ENCODE results near the gene RAD17.

- TF ChIP-seq, protein P1, sequence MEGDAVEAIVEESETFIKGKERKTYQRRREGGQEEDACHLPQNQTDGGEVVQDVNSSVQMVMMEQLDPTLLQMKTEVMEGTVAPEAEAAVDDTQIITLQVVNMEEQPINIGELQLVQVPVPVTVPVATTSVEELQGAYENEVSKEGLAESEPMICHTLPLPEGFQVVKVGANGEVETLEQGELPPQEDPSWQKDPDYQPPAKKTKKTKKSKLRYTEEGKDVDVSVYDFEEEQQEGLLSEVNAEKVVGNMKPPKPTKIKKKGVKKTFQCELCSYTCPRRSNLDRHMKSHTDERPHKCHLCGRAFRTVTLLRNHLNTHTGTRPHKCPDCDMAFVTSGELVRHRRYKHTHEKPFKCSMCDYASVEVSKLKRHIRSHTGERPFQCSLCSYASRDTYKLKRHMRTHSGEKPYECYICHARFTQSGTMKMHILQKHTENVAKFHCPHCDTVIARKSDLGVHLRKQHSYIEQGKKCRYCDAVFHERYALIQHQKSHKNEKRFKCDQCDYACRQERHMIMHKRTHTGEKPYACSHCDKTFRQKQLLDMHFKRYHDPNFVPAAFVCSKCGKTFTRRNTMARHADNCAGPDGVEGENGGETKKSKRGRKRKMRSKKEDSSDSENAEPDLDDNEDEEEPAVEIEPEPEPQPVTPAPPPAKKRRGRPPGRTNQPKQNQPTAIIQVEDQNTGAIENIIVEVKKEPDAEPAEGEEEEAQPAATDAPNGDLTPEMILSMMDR (IDR thresholded peaks at IDR 0.05; ENCODE audit: low read depth, low read length, missing input control), result no peak
- TF ChIP-seq EGR1 (IDR thresholded peaks at IDR 0.05; ENCODE audit: low read depth in 2 of 2), result no peak
- no peak for TF ChIP-seq HNF4G (IDR thresholded peaks at IDR 0.05)
- TF ChIP-seq, protein P2, sequence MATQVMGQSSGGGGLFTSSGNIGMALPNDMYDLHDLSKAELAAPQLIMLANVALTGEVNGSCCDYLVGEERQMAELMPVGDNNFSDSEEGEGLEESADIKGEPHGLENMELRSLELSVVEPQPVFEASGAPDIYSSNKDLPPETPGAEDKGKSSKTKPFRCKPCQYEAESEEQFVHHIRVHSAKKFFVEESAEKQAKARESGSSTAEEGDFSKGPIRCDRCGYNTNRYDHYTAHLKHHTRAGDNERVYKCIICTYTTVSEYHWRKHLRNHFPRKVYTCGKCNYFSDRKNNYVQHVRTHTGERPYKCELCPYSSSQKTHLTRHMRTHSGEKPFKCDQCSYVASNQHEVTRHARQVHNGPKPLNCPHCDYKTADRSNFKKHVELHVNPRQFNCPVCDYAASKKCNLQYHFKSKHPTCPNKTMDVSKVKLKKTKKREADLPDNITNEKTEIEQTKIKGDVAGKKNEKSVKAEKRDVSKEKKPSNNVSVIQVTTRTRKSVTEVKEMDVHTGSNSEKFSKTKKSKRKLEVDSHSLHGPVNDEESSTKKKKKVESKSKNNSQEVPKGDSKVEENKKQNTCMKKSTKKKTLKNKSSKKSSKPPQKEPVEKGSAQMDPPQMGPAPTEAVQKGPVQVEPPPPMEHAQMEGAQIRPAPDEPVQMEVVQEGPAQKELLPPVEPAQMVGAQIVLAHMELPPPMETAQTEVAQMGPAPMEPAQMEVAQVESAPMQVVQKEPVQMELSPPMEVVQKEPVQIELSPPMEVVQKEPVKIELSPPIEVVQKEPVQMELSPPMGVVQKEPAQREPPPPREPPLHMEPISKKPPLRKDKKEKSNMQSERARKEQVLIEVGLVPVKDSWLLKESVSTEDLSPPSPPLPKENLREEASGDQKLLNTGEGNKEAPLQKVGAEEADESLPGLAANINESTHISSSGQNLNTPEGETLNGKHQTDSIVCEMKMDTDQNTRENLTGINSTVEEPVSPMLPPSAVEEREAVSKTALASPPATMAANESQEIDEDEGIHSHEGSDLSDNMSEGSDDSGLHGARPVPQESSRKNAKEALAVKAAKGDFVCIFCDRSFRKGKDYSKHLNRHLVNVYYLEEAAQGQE (IDR thresholded peaks at IDR 0.05), result peak; percentile 45
- TF ChIP-seq, protein P3, sequence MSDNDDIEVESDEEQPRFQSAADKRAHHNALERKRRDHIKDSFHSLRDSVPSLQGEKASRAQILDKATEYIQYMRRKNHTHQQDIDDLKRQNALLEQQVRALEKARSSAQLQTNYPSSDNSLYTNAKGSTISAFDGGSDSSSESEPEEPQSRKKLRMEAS (IDR thresholded peaks at IDR 0.05), result no peak
Observed at GRCh38 chr5:69369340-69370121, at the start of gene RAD17, which contains the start of the genes AK6 and TAF9.
